Measurements from ENCODE around the gene PRKCH.

GRCh38 chr14:61536661-61537562 lies 215.5 kb downstream of the PRKCH start:
- no peak for TF ChIP-seq CTCF (IDR thresholded peaks at IDR 0.05; ENCODE audit: insufficient read depth, low read length, poor library complexity, severe bottlenecking)
- TF ChIP-seq EZH2phosphoT487 (conservative IDR thresholded peaks at IDR 0.05; ENCODE audit: low read length): no peak

Measured in SU-DHL-6 (cell line).